Hematopoietic multipotent progenitor cell treated with erythropoietin and hydrocortisone succinate and interleukin-3 and kit ligand, for 17 days (in vitro differentiated cells): Measurements from ENCODE around the gene CASP3.
"Not testable (repeated sequence)": the region's sequence is repeated elsewhere in the genome, so short reads cannot be mapped to it uniquely, and the experiment has no call there.

ENCODE experiments used
- DNase-seq: peaks from one replicate; pipeline ENCODE4 v3.0.0-alpha.2; 2015; ENCODE audit warnings: low spot score

CASP3 gene

DNA sequence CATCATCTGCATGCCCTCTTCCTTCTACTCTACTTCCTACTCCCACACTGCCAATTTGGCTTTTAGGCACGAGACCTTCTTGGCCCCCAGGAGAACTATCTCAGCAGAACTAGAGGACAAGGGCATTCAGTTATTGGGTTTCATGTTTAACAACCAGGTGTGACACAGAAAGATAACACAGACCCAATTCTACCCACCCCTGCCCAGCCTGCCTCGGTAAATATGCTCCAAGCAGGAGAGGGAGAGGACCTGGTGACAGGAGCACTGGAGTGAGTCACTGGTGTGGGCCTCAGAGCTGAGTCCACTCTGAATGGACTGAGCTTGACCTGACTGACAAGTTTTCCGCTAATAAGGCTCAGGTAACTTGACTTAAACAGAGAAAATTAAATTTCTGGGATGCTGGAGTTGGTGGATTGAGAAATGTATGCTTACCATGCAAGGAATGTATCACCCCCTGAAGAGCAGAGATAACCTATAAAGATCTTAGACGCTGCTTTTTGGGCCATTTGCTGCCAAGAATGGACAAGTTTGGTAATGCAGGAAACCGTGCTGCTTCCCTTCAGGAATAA, 52.5 kb downstream of the CASP3 start:
- no peak for DNase-seq

DNA sequence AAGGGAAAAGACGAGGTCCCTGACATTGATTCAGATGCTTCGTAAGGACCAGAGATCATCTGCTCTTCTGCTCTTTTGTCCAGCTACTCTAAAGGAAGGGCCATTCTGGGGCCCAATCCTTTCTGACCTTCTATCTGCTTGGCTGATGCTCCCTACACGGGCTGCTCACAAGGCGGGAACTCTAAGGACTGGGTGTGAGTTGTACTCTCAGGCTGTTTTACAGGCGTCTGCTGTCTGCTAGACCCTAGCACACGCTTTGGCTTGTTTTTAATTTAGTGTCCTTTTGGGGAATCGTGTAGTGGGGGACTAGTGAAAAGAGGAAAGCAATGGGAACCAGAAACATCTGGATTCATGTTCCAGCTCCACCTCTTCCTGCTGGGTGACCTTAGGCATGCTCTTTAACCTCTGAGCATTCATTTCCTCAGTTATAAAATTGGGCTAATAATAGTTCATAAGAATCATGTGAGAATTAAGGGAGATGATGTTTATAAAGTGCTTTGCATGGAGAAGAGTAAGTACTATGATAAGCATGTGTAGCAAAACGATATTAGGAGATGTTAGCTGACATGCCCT, 53.1 kb downstream of the CASP3 start:
- no peak for DNase-seq

DNA sequence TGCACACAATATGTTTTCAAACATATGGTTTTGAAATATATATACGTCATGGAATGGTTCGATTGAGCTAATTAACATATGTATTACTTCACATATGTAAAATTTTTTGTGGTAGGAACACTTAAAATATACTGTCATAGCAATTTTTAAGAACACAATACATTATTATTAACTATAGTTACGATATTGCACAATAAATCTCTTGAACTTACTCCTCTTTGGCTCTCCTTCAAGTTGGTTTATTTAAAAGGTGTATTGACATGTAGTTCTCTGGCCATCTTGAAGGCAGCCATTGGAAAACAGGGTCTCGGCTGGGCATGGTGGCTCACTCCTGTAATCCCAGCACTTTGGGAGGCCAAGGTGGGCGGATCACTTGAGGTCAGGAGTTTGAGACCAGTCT, 53.8 kb downstream of the CASP3 start:
- no peak for DNase-seq

DNA sequence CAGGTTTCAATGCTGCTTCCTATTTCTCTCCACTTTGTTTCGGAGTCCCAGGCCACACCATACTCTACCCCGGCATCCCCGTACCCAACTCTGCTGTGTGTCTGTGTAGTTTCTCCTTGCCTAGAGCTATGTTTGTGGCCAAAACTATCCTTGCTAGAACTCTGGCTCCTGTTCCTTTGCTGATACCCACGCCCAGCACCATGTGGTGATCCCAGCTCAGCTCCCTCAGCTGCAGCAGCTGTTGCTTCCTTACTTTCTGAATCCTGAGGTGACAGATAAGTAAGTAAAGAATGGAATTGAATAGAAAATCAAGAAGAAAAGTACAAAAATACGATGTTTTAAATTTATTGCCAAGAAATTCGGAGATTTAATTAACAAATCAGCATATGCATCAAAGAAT, 55.8 kb downstream of the CASP3 start:
- DNase-seq = no peak

DNA sequence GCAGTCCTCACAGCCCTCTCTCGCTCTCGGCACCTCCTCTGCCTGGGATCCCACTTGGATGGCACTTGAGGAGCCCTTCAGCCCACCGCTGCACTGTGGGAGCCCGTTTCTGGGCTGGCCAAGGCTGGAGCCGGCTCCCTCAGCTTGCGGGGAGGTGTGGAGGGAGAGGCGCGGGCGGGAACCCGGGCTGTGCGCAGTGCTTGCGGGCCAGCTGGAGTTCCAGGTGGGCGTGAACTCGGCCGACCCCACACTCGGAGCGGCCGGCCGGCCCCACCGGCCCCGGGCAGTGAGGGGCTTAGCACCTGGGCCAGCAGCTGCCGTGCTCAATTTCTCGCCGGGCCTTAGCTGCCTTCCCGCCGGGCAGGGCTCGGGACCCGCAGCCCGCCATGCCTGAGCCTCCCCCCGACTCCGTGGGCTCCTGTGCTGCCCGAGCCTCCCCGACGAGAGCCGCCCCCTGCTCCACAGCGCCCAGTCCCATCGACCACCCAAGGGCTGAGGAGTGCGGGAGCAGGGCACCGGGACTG, 57.4 kb downstream of the CASP3 start:
- DNase-seq = not testable (repeated sequence)

DNA sequence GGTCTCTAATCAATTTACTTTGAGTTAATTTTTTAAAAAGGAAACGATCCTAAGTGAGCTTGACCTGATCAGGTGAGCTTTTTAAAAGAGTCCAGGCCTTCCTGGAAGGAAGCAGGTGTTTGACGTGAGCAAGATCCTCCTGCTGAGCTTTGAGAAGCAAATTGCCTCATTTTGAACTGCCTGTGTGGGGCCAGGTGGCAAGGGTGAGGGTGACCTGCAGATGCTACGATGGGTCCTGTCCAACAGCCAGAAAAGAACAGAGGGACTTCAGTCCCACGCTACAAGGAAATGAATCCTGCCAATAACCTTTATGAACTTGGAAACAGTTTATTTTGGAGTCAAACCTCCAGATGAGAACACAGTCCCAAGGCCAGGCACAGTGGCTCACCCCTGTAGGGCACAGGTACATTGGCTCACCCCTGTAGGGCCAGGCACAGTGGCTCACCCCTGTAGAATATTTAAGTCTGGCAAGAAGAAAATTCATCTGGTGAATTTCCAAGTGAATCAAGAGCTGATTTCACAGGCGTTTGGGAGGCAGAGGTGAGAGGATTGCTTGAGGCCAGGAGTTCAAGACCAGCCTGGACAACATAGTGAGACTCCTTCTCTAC, 58.1 kb downstream of the CASP3 start:
- DNase-seq = no peak

DNA sequence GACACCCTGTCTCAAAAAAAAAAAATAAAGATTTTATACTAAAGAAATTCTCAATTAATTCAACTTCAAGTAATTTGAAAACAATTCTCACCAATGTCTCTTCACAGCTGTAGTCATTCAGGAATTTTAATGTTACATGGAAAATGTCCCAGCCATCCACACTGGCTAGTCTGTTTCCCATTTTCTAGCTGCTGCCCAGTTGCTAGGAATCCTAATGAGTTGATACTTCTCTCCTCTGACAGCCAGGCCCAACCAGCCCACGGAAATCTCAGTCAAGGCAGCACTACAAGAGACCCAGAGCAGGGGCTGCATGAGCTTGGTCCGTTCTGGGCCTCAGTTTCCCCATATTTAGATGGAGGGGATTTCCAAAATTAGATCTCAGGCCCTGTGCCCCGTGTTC, 59.1 kb downstream of the CASP3 start:
- no peak for DNase-seq

DNA sequence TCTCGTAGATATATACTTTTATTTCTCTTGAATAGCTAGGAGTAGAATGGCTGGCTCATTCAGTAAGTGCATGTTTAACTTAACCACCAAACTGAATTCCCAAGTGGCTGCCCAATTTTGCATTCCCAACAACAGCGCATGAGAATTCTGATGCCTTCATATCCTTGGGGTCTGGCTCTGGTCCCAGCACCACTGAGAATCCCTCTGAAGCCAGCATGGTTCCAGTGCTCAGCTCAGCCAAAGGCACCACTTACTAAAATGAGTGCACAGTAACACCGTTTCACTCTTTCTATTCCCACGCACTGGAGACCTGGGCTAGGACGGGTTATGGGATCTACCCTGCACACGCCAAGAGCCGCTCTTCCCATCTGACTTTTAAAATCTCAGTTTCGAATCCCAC, 60.4 kb downstream of the CASP3 start:
- DNase-seq = no peak

DNA sequence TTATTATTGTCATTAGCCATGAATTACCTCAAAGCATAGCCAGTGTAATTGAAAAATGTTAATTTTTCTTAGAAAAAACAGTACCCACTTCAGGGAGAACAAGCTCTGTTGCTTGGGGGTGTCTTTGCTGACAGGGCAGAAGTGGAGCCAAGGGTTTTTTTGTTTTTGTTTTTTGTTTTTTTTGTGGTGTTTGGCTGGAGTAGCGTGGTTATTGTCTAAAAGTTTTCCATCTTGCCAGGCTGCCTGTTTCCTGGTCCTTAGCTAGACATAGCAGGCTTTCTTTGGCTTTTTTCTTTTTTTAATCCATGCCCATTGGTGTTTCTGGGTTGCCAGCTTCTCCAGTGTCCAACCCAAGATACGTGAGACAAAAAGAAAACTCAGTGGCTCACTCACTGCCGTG, 61.5 kb downstream of the CASP3 start:
- DNase-seq = no peak

DNA sequence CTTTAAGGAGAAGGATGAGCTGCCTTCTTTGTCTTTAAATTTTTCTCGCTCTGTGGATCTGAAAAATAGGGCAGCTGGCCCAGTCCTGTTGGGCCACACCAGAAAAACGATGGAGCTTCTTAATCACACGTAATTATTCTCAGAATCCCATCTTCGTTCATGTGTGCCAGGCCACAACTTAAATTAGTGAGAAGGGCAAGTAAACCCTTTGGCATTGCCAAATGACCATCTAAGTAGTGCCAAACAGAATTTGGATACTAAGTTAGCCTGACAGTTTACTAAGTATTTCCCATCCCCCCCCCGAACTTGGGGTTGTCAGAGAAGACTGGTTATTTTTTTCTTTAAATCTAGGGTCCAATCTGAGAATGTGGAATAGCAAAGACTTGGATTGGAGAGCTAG, 62.0 kb downstream of the CASP3 start:
- no peak for DNase-seq

DNA sequence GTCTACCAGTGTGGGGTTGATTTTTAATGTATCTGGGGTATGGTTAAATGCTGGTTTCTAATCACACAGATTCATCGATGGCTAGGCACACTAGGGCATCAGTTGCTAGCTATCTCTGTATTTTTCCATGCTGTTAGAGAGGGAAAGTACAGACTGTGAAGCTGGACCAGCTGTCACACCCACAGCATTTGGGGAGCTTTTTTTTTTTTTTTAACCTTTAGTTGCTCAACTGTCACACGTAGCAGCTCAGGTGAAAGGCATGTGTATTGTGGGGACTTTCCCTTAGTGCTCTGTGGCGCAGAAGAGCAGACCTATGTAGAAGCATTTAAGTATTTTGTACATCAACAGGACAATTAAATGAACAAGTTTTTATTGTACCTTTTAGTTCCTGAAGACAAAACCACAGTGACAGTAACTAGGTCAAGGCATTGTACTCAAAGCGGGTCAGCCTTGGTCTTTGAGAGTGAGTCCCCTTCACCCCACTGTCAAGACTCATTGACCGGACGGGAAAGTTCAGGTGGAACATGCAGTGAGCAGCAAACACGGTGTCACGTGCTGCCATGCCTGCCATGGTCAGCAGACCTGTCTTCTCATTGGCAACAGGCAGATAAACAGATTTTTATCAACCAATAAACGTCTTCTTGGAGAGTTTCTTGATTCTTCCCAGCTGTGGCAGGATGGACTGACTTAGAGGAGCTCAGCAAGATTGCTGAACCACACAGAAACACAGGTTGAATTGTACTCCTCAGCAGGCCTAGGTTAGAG, 65.3 kb downstream of the CASP3 start:
- no peak for DNase-seq
